RWPE2 (cell line): Measurements from ENCODE around the gene SHOC1.
"Not testable (repeated sequence)": the region's sequence is repeated elsewhere in the genome, so short reads cannot be mapped to it uniquely, and the experiment has no call there.

ENCODE experiments used
- ATAC-seq: fragments of 200-7000 bp; cut with Tn5 transposase; 3 replicates; pipeline ENCODE4 v1.9.1; 2021; ENCODE audit warnings: low read depth
- DNase-seq: peaks from one replicate; pipeline ENCODE4 v3.0.0-alpha.2; 2020; ENCODE audit warnings: low spot score
- H3K27ac ChIP-seq: fragments of 450-650 bp; 2 replicates; pipeline ENCODE4 v1.5.1; 2017; ENCODE audit warnings: mild to moderate bottlenecking; ENCODE audit not compliant: poor library complexity, severe bottlenecking
- H3K27me3 ChIP-seq: fragments of 250-450 bp; sonication (Bioruptor Pico); 2 replicates; pipeline ENCODE4 v1.5.1; 2021; ENCODE audit warnings: mild to moderate bottlenecking, moderate library complexity; ENCODE audit not compliant: insufficient read depth, poor library complexity, severe bottlenecking
- H3K36me3 ChIP-seq: fragments of 250-450 bp; sonication (Bioruptor Pico); 2 replicates; pipeline ENCODE4 v1.5.1; 2020; ENCODE audit warnings: low read depth, mild to moderate bottlenecking, moderate library complexity
- H3K4me1 ChIP-seq: fragments of 250-450 bp; sonication (Bioruptor Pico); 2 replicates; pipeline ENCODE4 v1.5.1; 2021; ENCODE audit warnings: mild to moderate bottlenecking, moderate library complexity; ENCODE audit not compliant: insufficient read depth, poor library complexity, severe bottlenecking
- H3K4me3 ChIP-seq: fragments of 250-450 bp; sonication (Bioruptor Pico); 2 replicates; pipeline ENCODE4 v1.5.1; 2021; ENCODE audit warnings: mild to moderate bottlenecking, moderate library complexity; ENCODE audit not compliant: severe bottlenecking
- H3K9me3 ChIP-seq: fragments of 250-450 bp; sonication (Bioruptor Pico); 2 replicates; pipeline ENCODE4 v1.5.1; 2021; ENCODE audit warnings: mild to moderate bottlenecking, moderate library complexity; ENCODE audit not compliant: severe bottlenecking
- CTCF ChIP-seq: fragments of 450-650 bp; IDR thresholded peaks from one replicate; pipeline ENCODE4 v1.5.1; 2017; ENCODE audit warnings: mild to moderate bottlenecking, moderate library complexity; ENCODE audit not compliant: poor library complexity, severe bottlenecking

Gene SHOC1

GRCh38 chr9:111819360-111819759 is 24.6 kb upstream of the SHOC1 start:
- H3K27ac ChIP-seq: no peak overlapping the region
- no peaks in the 10 kb centered on the region for H3K4me1 ChIP-seq
- H3K9me3 ChIP-seq: no peaks in the 10 kb centered on the region
- H3K27me3 ChIP-seq: no peaks in the 10 kb centered on the region
- no peak for DNase-seq
- H3K36me3 ChIP-seq: no peaks in the 10 kb centered on the region
- ATAC-seq: no peak
- no peak for TF ChIP-seq CTCF
- no peak overlapping the region for H3K4me3 ChIP-seq

- Histone ChIP-seq H3K36me3 (no peaks in the 10 kb centered on the region), H3K4me3 (no peak overlapping the region), H3K27me3 (no peaks in the 10 kb centered on the region), H3K27ac (no peak overlapping the region), H3K4me1 (no peaks in the 10 kb centered on the region), H3K9me3 (no peaks in the 10 kb centered on the region)
- no peak for TF ChIP-seq CTCF
- ATAC-seq: no peak
- no peak for DNase-seq
These were observed 20.7 kb upstream of the SHOC1 start for GRCh38 chr9:111815285-111816070.

GRCh38 chr9:111812337-111812736 is 17.6 kb upstream of the SHOC1 start:
- ATAC-seq (no peak), DNase-seq (no peak)
- Histone ChIP-seq H3K27me3 (no peaks in the 10 kb centered on the region), H3K36me3 (no peaks in the 10 kb centered on the region), H3K4me3 (no peak overlapping the region), H3K9me3 (no peaks in the 10 kb centered on the region), H3K4me1 (no peaks in the 10 kb centered on the region), H3K27ac (no peak overlapping the region)
- TF ChIP-seq CTCF: no peak

GRCh38 chr9:111810908-111811307 is 16.2 kb upstream of the SHOC1 start:
- ATAC-seq (no peak), DNase-seq (no peak)
- Histone ChIP-seq H3K36me3 (no peaks in the 10 kb centered on the region), H3K27ac (no peak overlapping the region), H3K9me3 (no peaks in the 10 kb centered on the region), H3K4me1 (peaks cover 7% of the 10 kb centered on the region), H3K27me3 (no peaks in the 10 kb centered on the region), H3K4me3 (no peak overlapping the region)
- no peak for TF ChIP-seq CTCF

- H3K4me3 ChIP-seq, DNase-seq, H3K9me3 ChIP-seq, H3K27ac ChIP-seq, ATAC-seq, H3K27me3 ChIP-seq, H3K36me3 ChIP-seq: not testable (repeated sequence)
- H3K4me1 ChIP-seq: peaks cover 11% of the 10 kb centered on the region
These were observed 15.7 kb upstream of the SHOC1 start for GRCh38 chr9:111810415-111810814.
